ENCODE measurements around the gene KIAA1671.

DNA sequence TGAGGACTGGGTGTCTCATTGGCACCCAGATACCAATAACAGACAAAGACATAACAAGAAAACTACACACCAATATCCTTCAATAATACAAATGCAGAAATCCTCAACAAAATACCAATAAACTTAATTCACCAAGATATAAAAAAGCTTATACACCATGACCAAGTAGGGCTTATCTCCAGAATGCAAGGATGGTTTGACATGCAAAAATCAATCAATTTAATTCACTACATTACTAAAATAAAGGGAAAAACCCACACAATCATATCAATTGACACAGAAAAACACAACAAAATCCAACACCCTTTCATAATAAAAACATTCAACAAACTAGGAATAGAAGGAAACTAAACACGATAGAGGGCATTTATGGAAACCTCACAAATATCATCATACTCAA is 46.6 kb upstream of the KIAA1671 start:
- no peak for TF ChIP-seq GATA3 (IDR thresholded peaks at IDR 0.05; ENCODE audit: low read depth, low read length)
- TF ChIP-seq GATA2 (IDR thresholded peaks at IDR 0.05; ENCODE audit: low read depth, low read length): no peak
